ENCODE measurements around the gene RAD51B. TPM values are rescaled to one million over a fixed set of nuclear protein-coding genes. Genes with fewer than 3 reads are reported as not detected.

Gene RAD51B
- polyA plus RNA-seq, 1 donor (not counting 4 experiments of a cell fraction or from before 2014, with no cell fraction given): 13.3 TPM

- DNase-seq (ENCODE audit: low read depth, low spot score) (no peak), FAIRE-seq (no peak)
- Histone ChIP-seq H4K20me1 (ENCODE audit: control insufficient read depth, extremely low read depth, insufficient read depth, low read length) (no peaks in the 10 kb centered on the region), H3K9ac (ENCODE audit: control insufficient read depth, extremely low read depth, insufficient read depth, low read length) (no peak overlapping the region), H3K4me3 (ENCODE audit: control insufficient read depth in 2 of 3, extremely low read depth in 1 of 3, insufficient read depth in 2 of 3, low read depth in 1 of 3, low read length in 3 of 3) (no peak overlapping the region), H3K9me1 (ENCODE audit: control insufficient read depth, extremely low read depth, insufficient read depth, low read length) (no peaks in the 10 kb centered on the region), H3K27ac (ENCODE audit: control insufficient read depth, insufficient read depth, low read length) (no peak overlapping the region), H3K27me3 (ENCODE audit: control insufficient read depth, extremely low read depth, insufficient read depth, low read length) (no peaks in the 10 kb centered on the region), H3K36me3 (ENCODE audit: control insufficient read depth in 2 of 2, extremely low read depth in 1 of 2, insufficient read depth in 2 of 2, low read length in 2 of 2) (no peaks in the 10 kb centered on the region), H3K9me3 (ENCODE audit: control insufficient read depth, low read depth, low read length) (no peaks in the 10 kb centered on the region), H2AFZ (ENCODE audit: control insufficient read depth, low read length) (no peak overlapping the region), H3K79me2 (ENCODE audit: control insufficient read depth, insufficient read depth, low read length) (no peaks in the 10 kb centered on the region), H3K4me1 (ENCODE audit: control insufficient read depth, extremely low read depth, insufficient read depth, low read length) (no peaks in the 10 kb centered on the region), H3K4me2 (ENCODE audit: control insufficient read depth, extremely low read depth, insufficient read depth, low read depth, low read length) (no peak overlapping the region)
- dilution Hi-C loops (cut with MboI; ENCODE audit: extremely low pct_ligation_motif_present, low sequenced_read_pairs): no loop called here
- TF ChIP-seq CTCF (optimal IDR thresholded peaks at IDR 0.05 in 1 of 3, IDR thresholded peaks at IDR 0.05 in 1 of 3, conservative IDR thresholded peaks at IDR 0.05 in 1 of 3; ENCODE audit: extremely low read depth in 1 of 3, insufficient read depth in 2 of 3, low read length in 3 of 3): no peak
- no peak for TF ChIP-seq EZH2 (IDR thresholded peaks at IDR 0.05; ENCODE audit: low read length)
Observed at GRCh38 chr14:68168460-68169109, 349.0 kb downstream of the RAD51B start.

GRCh38 chr14:68172216-68172615 is 352.6 kb downstream of the RAD51B start:
- Histone ChIP-seq H3K36me3 (ENCODE audit: control insufficient read depth in 2 of 2, extremely low read depth in 1 of 2, insufficient read depth in 2 of 2, low read length in 2 of 2) (no peaks in the 10 kb centered on the region), H3K9me1 (ENCODE audit: control insufficient read depth, extremely low read depth, insufficient read depth, low read length) (no peaks in the 10 kb centered on the region), H3K27ac (ENCODE audit: control insufficient read depth, insufficient read depth, low read length) (no peak overlapping the region), H3K4me2 (ENCODE audit: control insufficient read depth, extremely low read depth, insufficient read depth, low read depth, low read length) (no peak overlapping the region), H3K9ac (ENCODE audit: control insufficient read depth, extremely low read depth, insufficient read depth, low read length) (no peak overlapping the region), H2AFZ (ENCODE audit: control insufficient read depth, low read length) (no peak overlapping the region), H3K4me3 (ENCODE audit: control insufficient read depth in 2 of 3, extremely low read depth in 1 of 3, insufficient read depth in 2 of 3, low read depth in 1 of 3, low read length in 3 of 3) (no peak overlapping the region), H3K9me3 (ENCODE audit: control insufficient read depth, low read depth, low read length) (no peaks in the 10 kb centered on the region), H3K27me3 (ENCODE audit: control insufficient read depth, extremely low read depth, insufficient read depth, low read length) (no peaks in the 10 kb centered on the region), H3K4me1 (ENCODE audit: control insufficient read depth, extremely low read depth, insufficient read depth, low read length) (no peaks in the 10 kb centered on the region), H4K20me1 (ENCODE audit: control insufficient read depth, extremely low read depth, insufficient read depth, low read length) (no peaks in the 10 kb centered on the region), H3K79me2 (ENCODE audit: control insufficient read depth, insufficient read depth, low read length) (no peaks in the 10 kb centered on the region)
- TF ChIP-seq CTCF (optimal IDR thresholded peaks at IDR 0.05 in 1 of 3, IDR thresholded peaks at IDR 0.05 in 1 of 3, conservative IDR thresholded peaks at IDR 0.05 in 1 of 3; ENCODE audit: extremely low read depth in 1 of 3, insufficient read depth in 2 of 3, low read length in 3 of 3) (no peak), EZH2 (IDR thresholded peaks at IDR 0.05; ENCODE audit: low read length) (no peak)
- FAIRE-seq (no peak), DNase-seq (ENCODE audit: low read depth, low spot score) (no peak)
- dilution Hi-C loops (cut with MboI; ENCODE audit: extremely low pct_ligation_motif_present, low sequenced_read_pairs): no loop called here

All from keratinocyte (primary cell).